Measurements from ENCODE around the gene PTCHD4.

The PTCHD4 gene

GRCh38 chr6:48099713-48100587 lies 11.0 kb downstream of the PTCHD4 start:
- DNase-seq, result no peak

- DNase-seq, result no peak
These were observed 12.1 kb downstream of the PTCHD4 start for GRCh38 chr6:48098923-48099322.

DNA sequence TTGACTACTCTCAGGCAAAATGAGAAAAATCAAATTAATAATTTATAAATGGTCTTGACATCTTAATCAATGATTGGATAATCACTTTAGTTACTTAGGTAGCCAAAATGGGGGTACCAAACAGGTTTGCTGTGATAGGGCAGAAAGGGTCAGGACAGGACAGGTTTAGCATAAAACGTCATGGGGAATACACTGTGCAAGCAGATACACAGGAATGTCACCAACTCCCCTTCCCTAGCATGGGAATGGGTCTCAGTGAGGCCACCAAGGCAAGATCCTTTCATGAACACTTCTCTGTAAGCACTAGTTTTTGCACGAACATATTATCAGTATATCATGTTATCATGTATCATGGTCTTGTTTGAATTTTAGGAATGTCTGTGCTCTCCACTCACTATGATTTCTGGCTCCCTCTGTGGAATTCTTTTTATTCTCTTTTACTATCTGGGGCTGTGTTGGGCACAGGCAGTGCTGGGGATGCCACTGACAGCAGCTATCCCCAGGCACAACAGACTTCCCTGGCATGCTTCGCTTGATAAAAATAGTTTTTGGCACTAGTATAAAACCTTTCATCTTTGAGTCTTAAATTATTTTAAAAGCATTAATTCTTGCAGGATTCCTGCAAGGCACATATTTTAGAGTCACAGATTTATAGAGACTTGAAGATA lies 18.3 kb downstream of the PTCHD4 start:
- DNase-seq, result no peak

- DNase-seq, result no peak
These were observed 20.5 kb downstream of the PTCHD4 start for GRCh38 chr6:48090546-48090945.

DNA sequence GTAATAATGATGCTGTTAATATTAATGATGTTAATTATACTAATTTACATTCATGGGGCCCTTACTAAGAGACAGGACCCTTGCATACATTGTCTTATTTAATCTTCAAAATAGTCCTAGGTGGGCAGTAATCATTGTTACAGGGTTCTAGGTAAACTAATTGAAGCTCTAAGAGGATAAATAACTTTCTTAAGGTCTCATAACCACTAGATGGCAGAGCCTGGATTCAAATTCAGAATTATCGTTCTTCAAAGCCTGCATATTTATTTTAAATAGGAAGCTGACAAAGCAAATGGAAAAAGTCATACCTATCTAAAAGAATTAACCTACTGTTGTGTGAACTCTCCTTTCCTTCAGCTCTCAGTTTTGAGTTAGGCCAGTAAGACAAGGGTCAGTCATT lies 23.5 kb downstream of the PTCHD4 start:
- DNase-seq, result no peak

GRCh38 chr6:48086187-48086586 lies 24.8 kb downstream of the PTCHD4 start:
- no peak for DNase-seq

GRCh38 chr6:48085131-48085741 lies 25.8 kb downstream of the PTCHD4 start:
- DNase-seq, result no peak

DNA sequence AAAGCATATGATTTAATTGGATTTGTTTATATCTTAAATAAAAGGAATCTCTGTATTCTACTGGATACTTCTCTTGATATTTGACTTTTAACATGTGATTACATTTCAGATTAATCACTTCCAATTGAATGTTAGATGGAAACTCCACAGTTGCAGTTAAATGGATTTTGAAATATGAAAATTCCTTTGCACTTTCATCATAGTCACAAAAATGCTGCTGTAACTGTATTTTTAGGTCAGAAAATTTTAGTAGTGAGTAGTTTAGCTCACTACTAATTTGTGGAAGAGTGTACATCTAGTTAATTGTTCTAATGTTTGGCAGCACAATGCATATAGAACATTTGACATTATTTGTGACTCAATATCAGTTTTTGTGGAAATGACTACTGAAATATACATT lies 26.8 kb downstream of the PTCHD4 start:
- DNase-seq, result no peak

- no peak for DNase-seq
These were observed 30.6 kb downstream of the PTCHD4 start for GRCh38 chr6:48080227-48081009.

GRCh38 chr6:48078120-48078519 lies 32.9 kb downstream of the PTCHD4 start:
- no peak for DNase-seq

DNA sequence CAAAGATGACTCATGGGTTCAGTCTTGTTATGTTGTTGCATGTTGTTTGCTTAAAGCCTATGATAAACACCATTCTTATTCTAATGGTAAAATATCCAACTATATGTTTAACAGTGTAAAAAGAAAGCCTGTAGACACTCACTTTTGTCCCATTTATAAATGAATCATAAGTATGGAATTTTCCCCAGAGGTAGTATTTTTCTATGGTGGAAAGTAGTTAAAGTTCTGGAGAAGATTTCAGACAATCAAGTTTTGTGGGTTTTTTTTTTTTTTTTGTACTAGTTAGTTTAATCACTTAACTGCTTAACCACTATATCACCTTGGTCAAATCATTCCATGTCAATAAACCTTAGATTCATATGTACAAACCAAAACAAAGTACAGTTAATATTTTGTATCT lies 35.8 kb downstream of the PTCHD4 start:
- DNase-seq, result no peak

DNA sequence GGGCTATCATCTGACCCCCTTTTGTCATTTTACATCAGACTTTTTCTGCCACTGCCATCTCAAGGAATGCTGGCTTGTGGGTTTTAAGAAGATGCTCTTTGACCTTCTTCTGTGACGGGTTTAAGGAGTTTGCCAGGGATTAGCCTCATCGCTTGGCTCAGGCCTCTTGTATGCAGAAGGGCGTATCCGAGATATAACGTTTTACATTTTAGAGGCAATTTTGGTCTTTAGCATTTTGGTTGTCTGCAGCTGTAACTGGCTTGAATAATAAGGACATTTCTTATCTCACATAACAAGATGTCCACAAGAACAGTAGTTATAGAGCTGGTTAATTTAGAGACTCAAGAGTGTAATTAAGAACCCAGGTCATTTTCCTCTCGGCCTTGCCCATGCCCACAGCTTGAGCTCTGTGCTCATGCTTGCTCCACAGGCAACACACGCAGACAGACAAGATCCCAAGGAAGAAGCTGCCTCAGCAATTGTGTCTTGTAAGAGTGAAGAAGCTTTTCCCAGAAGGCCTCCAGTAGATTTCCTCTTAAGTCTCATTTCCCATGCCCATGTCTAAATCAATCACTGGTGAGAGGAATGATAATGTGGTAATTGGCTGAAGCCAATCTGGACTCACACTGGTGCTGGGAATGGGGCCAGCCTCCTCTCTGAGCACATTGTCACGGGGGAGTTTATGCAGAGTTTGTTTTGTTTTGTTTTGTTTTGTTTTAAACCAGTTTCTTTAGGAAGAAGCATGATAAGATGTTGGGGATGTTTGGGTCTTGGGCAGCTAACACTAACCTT lies 36.8 kb downstream of the PTCHD4 start:
- DNase-seq, result no peak

- no peak for DNase-seq
These were observed 39.2 kb downstream of the PTCHD4 start for GRCh38 chr6:48071833-48072232.

DNA sequence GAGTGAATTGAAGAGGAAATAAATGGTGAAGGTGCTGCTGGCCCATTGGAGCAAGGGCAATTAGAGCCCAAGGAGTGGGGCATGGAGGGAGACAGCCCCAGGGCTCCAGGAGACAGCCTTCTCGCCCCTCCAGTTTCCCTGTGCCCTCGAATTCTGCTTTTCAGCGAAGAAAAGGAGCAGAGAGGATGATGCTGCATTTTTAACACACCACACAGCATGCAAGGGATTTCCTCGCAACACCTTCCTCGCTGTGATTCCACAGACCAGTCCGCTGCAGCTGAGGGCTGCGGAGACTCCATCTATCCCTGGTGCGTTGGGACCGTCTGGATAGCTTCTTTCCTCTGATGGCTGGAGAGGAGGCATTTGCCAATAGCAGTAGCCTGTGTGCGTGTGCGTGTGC lies 41.7 kb downstream of the PTCHD4 start:
- no peak for DNase-seq

GRCh38 chr6:48068278-48069251 lies 42.4 kb downstream of the PTCHD4 start:
- no peak for DNase-seq

GRCh38 chr6:48067886-48068277 lies 43.1 kb downstream of the PTCHD4 start:
- DNase-seq, result no peak

DNA sequence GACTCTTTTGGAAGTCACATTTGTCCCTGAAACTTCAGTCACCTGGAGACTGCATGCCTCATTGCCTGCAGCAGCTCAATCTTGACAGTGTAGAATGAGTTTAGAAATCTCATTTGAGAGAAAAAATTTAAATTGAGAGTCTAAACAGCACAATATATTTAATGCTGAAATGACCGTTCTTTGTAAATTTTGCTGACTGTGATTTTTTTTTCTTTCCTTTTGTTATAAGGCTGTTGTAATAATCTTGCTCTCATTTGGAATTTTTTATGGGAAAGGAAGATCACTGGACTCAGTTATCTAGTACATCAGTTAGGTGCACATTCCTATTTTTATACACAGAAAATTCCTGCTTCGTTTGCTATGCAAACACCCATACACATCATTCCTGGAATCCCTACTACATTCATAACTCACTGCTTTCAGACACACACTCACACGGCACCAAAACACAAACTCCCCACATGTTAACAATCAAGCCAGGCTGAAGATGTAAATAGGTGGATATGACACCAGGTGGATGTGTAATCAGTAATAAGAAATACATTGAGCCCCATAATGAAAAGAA lies 43.8 kb downstream of the PTCHD4 start:
- DNase-seq, result no peak

DNA sequence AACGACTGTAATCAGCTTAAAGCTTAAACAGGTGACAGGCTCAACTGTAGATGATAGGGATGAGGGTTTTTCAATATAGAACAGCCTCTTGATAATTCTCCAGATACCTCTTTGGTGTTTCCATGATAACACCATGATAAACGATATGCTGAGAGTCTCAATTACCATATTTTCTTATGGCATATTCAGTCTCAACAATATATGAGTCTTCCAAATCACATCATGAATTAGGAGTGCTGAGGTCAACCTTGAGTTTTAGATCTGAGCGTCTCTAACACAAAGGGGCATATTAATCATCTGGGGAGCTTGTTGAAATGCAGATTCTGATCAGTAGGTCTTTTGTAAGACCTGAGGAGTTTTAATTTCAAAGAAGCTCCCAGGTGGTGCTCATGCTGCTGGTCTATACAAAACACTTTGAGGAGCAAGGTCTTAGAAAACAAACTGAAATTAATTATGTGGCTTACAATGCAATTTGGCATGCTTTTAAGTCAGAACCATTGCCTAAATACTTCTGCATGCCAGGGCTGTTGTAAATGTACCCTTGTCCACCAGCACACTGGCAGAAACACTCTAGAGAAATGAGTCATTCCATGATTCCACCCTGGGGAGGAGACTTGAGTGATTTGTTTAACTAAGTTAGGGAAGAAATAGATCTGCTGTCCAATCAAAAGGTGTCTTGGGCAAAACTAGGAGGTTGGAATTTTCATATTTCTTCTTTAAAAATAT lies 49.6 kb downstream of the PTCHD4 start:
- no peak for DNase-seq

Measured in stimulated activated CD8-positive, alpha-beta memory T cell treated with anti-CD3 and anti-CD28 coated beads, Interleukin-4, amount 100 ng/mL, for 48 hours (primary cell).